ENCODE results near the gene GP1BB. TPM values are rescaled to one million over a fixed set of nuclear protein-coding genes. Genes with fewer than 3 reads are reported as not detected.

Gene GP1BB
- total RNA-seq, 5 donors from 2014 or later (not counting 1 experiment from before 2014, with no cell fraction given) = 0.19 to 2.1 (median 0.36) TPM

DNA sequence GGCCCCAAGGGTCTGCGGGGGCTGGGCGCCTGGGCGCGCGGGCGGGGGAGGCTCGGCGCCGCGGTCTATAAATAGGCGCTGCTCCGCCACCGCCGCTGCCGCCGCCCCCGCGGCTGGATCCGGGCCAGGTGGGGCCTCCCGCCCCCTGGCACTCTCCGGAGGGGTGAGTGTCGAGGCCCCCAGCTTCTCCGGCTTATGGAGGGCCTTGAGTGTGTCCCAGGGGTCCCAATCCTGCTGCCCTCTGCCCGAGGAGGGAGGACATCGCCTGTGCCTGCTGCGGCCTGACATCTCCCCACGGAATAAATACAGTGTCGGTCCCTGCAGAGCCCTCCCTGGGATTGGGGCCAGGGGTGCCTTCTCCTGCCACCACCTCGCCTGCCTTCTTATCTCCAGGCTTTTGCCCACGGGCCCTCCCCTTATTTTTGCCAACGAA is 4.3 kb upstream of the GP1BB start:
- DNase-seq (no peak), ATAC-seq (replicated peaks in 1 of 4) (no peak)
- no peak overlapping the region for H3K27ac Mint-ChIP-seq
- peaks cover 14 to 57% of the 10 kb centered on the region in 2 donors for H3K27me3 Mint-ChIP-seq
- peak overlapping the region in 1 of 2 donors; percentile 65 for H3K4me3 ChIP-seq (ENCODE audit: control insufficient read depth in 1 of 2, extremely low read depth in 1 of 2, low read length in 1 of 2)
- peaks cover 9 to 20% (median 9%) of the 10 kb centered on the region in 3 donors for H3K4me1 Mint-ChIP-seq
- peaks cover 0 to 84% of the 10 kb centered on the region in 2 experiments for H3K27me3 ChIP-seq (replicated peaks in 1 of 2; ENCODE audit: control insufficient read depth in 2 of 2, extremely low read depth in 1 of 2, insufficient read depth in 2 of 2, low read length in 1 of 2)
- ChIA-PET CTCF (interaction anchor here in 1 of 2 donors (0.5 kb wide), 1 partner anchor 817 kb away, joined by 9 read pairs; no protein-coding TSS in a partner anchor), POLR2A (no interaction called here)
- no peaks in the 10 kb centered on the region for H3K36me3 Mint-ChIP-seq
- WGBS (ENCODE audit: insufficient coverage) = 10% methylated on average over 27 of the region's 31 CpGs
- no peak overlapping the region for H3K27ac ChIP-seq (ENCODE audit: low read length)
- H3K9me3 ChIP-seq = no peaks in the 10 kb centered on the region
- no peaks in the 10 kb centered on the region for H3K36me3 ChIP-seq (ENCODE audit: control insufficient read depth in 2 of 2, extremely low read depth in 1 of 2, insufficient read depth in 1 of 2, low read length in 1 of 2)
- no peaks in the 10 kb centered on the region for H3K9me3 Mint-ChIP-seq
- peak overlapping the region; percentile 59 to 78 (median 72) for H3K4me3 Mint-ChIP-seq
- H3K4me1 ChIP-seq (ENCODE audit: control insufficient read depth in 1 of 2, extremely low read depth in 1 of 2, insufficient read depth in 2 of 2, low read length in 2 of 2) = peaks cover 4 to 34% of the 10 kb centered on the region in 2 experiments

GRCh38 chr22:19719488-19720021 is 3.8 kb upstream of the GP1BB start:
- Histone ChIP-seq H3K9me3 (no peaks in the 10 kb centered on the region), H3K4me1 (ENCODE audit: control insufficient read depth in 1 of 2, extremely low read depth in 1 of 2, insufficient read depth in 2 of 2, low read length in 2 of 2) (peaks cover 4 to 38% of the 10 kb centered on the region in 2 experiments), H3K4me3 (ENCODE audit: control insufficient read depth in 1 of 2, extremely low read depth in 1 of 2, low read length in 1 of 2) (no peak overlapping the region), H3K27ac (ENCODE audit: low read length) (no peak overlapping the region), H3K27me3 (replicated peaks in 1 of 2; ENCODE audit: control insufficient read depth in 2 of 2, extremely low read depth in 1 of 2, insufficient read depth in 2 of 2, low read length in 1 of 2) (peaks cover 0 to 87% of the 10 kb centered on the region in 2 experiments), H3K36me3 (ENCODE audit: control insufficient read depth in 2 of 2, extremely low read depth in 1 of 2, insufficient read depth in 1 of 2, low read length in 1 of 2) (no peaks in the 10 kb centered on the region)
- 82% methylated on average over 9 of the region's 12 CpGs for WGBS (ENCODE audit: insufficient coverage)
- ChIA-PET POLR2A (no interaction called here), CTCF (interaction anchor here in 1 of 2 donors (0.5 kb wide), 1 partner anchor 816 kb away, joined by 9 read pairs; no protein-coding TSS in a partner anchor)
- DNase-seq (no peak), ATAC-seq (replicated peaks in 1 of 4) (no peak)
- Mint-ChIP-seq H3K4me1 (peaks cover 9 to 22% (median 10%) of the 10 kb centered on the region in 3 donors), H3K4me3 (peak overlapping the region; percentile 59 to 78 (median 72)), H3K27ac (no peak overlapping the region), H3K9me3 (no peaks in the 10 kb centered on the region), H3K27me3 (peaks cover 15 to 59% of the 10 kb centered on the region in 2 donors), H3K36me3 (no peaks in the 10 kb centered on the region)

GRCh38 chr22:19720150-19720827 is 3.0 kb upstream of the GP1BB start:
- H3K4me3 ChIP-seq (ENCODE audit: control insufficient read depth in 1 of 2, extremely low read depth in 1 of 2, low read length in 1 of 2) = no peak overlapping the region
- H3K4me1 ChIP-seq (ENCODE audit: control insufficient read depth in 1 of 2, extremely low read depth in 1 of 2, insufficient read depth in 2 of 2, low read length in 2 of 2) = peaks cover 4 to 32% of the 10 kb centered on the region in 2 experiments
- no peak overlapping the region for H3K27ac ChIP-seq (ENCODE audit: low read length)
- ATAC-seq (replicated peaks in 1 of 4) (no peak), DNase-seq (no peak)
- 94% methylated on average over 24 of the region's 26 CpGs for WGBS (ENCODE audit: insufficient coverage)
- Mint-ChIP-seq H3K27me3 (peaks cover 22 to 64% of the 10 kb centered on the region in 2 donors), H3K4me3 (peak overlapping the region in 2 of 3 donors; percentile 37 to 78), H3K36me3 (no peaks in the 10 kb centered on the region), H3K9me3 (no peaks in the 10 kb centered on the region), H3K4me1 (peaks cover 12 to 26% (median 16%) of the 10 kb centered on the region in 3 donors), H3K27ac (no peak overlapping the region)
- CTCF ChIA-PET = no interaction called here
- no peaks in the 10 kb centered on the region for H3K36me3 ChIP-seq (ENCODE audit: control insufficient read depth in 2 of 2, extremely low read depth in 1 of 2, insufficient read depth in 1 of 2, low read length in 1 of 2)
- POLR2A ChIA-PET = no interaction called here
- H3K9me3 ChIP-seq = no peaks in the 10 kb centered on the region
- peaks cover 0 to 87% of the 10 kb centered on the region in 2 experiments for H3K27me3 ChIP-seq (replicated peaks in 1 of 2; ENCODE audit: control insufficient read depth in 2 of 2, extremely low read depth in 1 of 2, insufficient read depth in 2 of 2, low read length in 1 of 2)

DNA sequence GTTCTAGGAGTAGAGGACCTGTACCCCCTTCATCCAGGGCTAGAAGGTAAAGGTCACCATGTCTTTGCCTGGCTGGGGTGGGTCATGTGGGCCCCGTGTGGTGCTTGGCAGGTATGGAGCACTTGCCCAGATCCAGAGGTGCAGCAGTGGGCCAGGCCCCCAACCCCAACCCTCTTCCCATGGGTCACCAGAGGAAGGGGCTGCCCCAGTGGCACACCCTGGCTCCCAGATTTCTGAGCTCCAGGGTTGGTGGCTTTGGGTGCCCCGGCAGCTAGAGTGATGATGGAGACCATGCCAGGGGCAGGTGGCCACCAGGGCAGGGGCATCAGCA is 2.4 kb upstream of the GP1BB start:
- POLR2A ChIA-PET = no interaction called here
- H3K4me1 ChIP-seq (ENCODE audit: control insufficient read depth in 1 of 2, extremely low read depth in 1 of 2, insufficient read depth in 2 of 2, low read length in 2 of 2) = peaks cover 4 to 32% of the 10 kb centered on the region in 2 experiments
- CTCF ChIA-PET = no interaction called here
- ATAC-seq (replicated peaks in 1 of 4) (no peak), DNase-seq (no peak)
- H3K4me1 Mint-ChIP-seq = peaks cover 12 to 26% (median 17%) of the 10 kb centered on the region in 3 donors
- no peaks in the 10 kb centered on the region for H3K36me3 ChIP-seq (ENCODE audit: control insufficient read depth in 2 of 2, extremely low read depth in 1 of 2, insufficient read depth in 1 of 2, low read length in 1 of 2)
- H3K4me3 ChIP-seq (ENCODE audit: control insufficient read depth in 1 of 2, extremely low read depth in 1 of 2, low read length in 1 of 2) = no peak overlapping the region
- H3K27ac Mint-ChIP-seq = no peak overlapping the region
- no peaks in the 10 kb centered on the region for H3K9me3 Mint-ChIP-seq
- no peaks in the 10 kb centered on the region for H3K36me3 Mint-ChIP-seq
- H3K4me3 Mint-ChIP-seq = peak overlapping the region in 1 of 3 donors; percentile 1
- no peaks in the 10 kb centered on the region for H3K9me3 ChIP-seq
- H3K27me3 Mint-ChIP-seq = peaks cover 24 to 64% of the 10 kb centered on the region in 2 donors
- WGBS (ENCODE audit: insufficient coverage) = 90% methylated on average over 2 of the region's 2 CpGs
- H3K27ac ChIP-seq (ENCODE audit: low read length) = no peak overlapping the region
- H3K27me3 ChIP-seq (replicated peaks in 1 of 2; ENCODE audit: control insufficient read depth in 2 of 2, extremely low read depth in 1 of 2, insufficient read depth in 2 of 2, low read length in 1 of 2) = peaks cover 0 to 83% of the 10 kb centered on the region in 2 experiments

- H3K36me3 Mint-ChIP-seq = no peaks in the 10 kb centered on the region
- H3K9me3 ChIP-seq = no peaks in the 10 kb centered on the region
- peaks cover 0 to 77% of the 10 kb centered on the region in 2 experiments for H3K27me3 ChIP-seq (replicated peaks in 1 of 2; ENCODE audit: control insufficient read depth in 2 of 2, extremely low read depth in 1 of 2, insufficient read depth in 2 of 2, low read length in 1 of 2)
- ChIA-PET POLR2A (no interaction called here), CTCF (interaction anchor here in 1 of 2 donors (0.6 kb wide), 1 partner anchor 577 kb away, joined by 3 read pairs; no protein-coding TSS in a partner anchor)
- 95% methylated on average over 19 of the region's 44 CpGs for WGBS (ENCODE audit: insufficient coverage)
- no peak overlapping the region for H3K4me3 ChIP-seq (ENCODE audit: control insufficient read depth in 1 of 2, extremely low read depth in 1 of 2, low read length in 1 of 2)
- no peak overlapping the region for H3K27ac Mint-ChIP-seq
- H3K4me3 Mint-ChIP-seq = peak overlapping the region in 2 of 3 donors; percentile 1 to 24
- H3K36me3 ChIP-seq (ENCODE audit: control insufficient read depth in 2 of 2, extremely low read depth in 1 of 2, insufficient read depth in 1 of 2, low read length in 1 of 2) = no peaks in the 10 kb centered on the region
- H3K27me3 Mint-ChIP-seq = peaks cover 24 to 58% of the 10 kb centered on the region in 2 donors
- DNase-seq = no peak
- peaks cover 4 to 32% of the 10 kb centered on the region in 2 experiments for H3K4me1 ChIP-seq (ENCODE audit: control insufficient read depth in 1 of 2, extremely low read depth in 1 of 2, insufficient read depth in 2 of 2, low read length in 2 of 2)
- ATAC-seq (replicated peaks in 1 of 4) = no peak
- no peaks in the 10 kb centered on the region for H3K9me3 Mint-ChIP-seq
- H3K27ac ChIP-seq (ENCODE audit: low read length) = no peak overlapping the region
- peaks cover 12 to 26% (median 17%) of the 10 kb centered on the region in 3 donors for H3K4me1 Mint-ChIP-seq
Measured at GRCh38 chr22:19721330-19722177, 1.8 kb upstream of the GP1BB start.
